Brain microvascular endothelial cell (primary cell): ENCODE measurements around the gene LRP1B.
"Not testable (repeated sequence)": the region's sequence is repeated elsewhere in the genome, so short reads cannot be mapped to it uniquely, and the experiment has no call there.

Source experiments
- DNase-seq: peaks from one replicate; pipeline ENCODE4 v3.0.0-alpha.2; 2020
- H3K27ac ChIP-seq: fragments of 250-450 bp; sonication (Bioruptor Pico); 2 replicates; pipeline ENCODE4 v1.5.1; 2020; ENCODE audit warnings: mild to moderate bottlenecking, moderate library complexity
- H3K27me3 ChIP-seq: fragments of 250-450 bp; sonication (Bioruptor Pico); replicated peaks from 2 replicates; pipeline ENCODE4 v1.5.1; 2020; ENCODE audit warnings: mild to moderate bottlenecking
- H3K36me3 ChIP-seq: fragments of 250-450 bp; sonication (Bioruptor Pico); replicated peaks from 2 replicates; pipeline ENCODE4 v1.5.1; 2020; ENCODE audit warnings: mild to moderate bottlenecking
- H3K4me3 ChIP-seq: 2 replicates; pipeline ENCODE4 v1.5.1; 2011; ENCODE audit warnings: low read depth, mild to moderate bottlenecking, control low read depth, low read length, moderate library complexity
- CTCF ChIP-seq: IDR thresholded peaks from 2 replicates; pipeline ENCODE4 v1.5.1; 2011; ENCODE audit warnings: low read depth, mild to moderate bottlenecking, moderate library complexity, low read length, control low read depth, inconsistent platforms; ENCODE audit errors: missing control alignments
- in situ Hi-C: cut with HindIII; loops from 2 replicates; pipeline ENCODE4 v1.10.0; 2017; ENCODE audit warnings: low sequenced_read_pairs, low pct_ligation_motif_present

LRP1B gene

DNA sequence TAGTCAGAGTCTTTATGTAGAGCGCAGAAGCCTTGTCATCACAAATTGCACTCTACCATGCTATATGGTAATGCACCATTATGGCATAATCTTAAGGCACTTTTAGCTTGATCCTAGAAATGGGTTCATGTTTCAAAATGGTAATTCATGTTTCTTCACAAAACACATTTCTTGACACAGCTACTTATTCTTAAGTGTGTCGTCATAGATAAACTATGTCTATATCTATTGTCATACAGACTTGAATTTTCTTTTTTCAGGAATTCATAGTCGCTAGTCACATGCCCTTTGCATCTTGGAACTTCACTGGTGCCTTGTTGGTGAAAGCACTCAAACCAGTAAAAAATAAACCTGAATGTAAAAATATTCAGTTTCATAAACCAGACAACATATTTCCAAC lies 1578.2 kb downstream of the LRP1B start:
- DNase-seq: no peak
- in situ Hi-C loops: no loop called here
- Histone ChIP-seq H3K27me3 (no peaks in the 10 kb centered on the region), H3K4me3 (no peak overlapping the region), H3K27ac (no peak overlapping the region), H3K36me3 (no peaks in the 10 kb centered on the region)
- TF ChIP-seq CTCF: no peak

- TF ChIP-seq CTCF: no peak
- Histone ChIP-seq H3K27me3 (no peaks in the 10 kb centered on the region), H3K4me3 (no peak overlapping the region), H3K36me3 (no peaks in the 10 kb centered on the region), H3K27ac (no peak overlapping the region)
- no peak for DNase-seq
- in situ Hi-C loops: no loop called here
These were observed 1579.5 kb downstream of the LRP1B start for GRCh38 chr2:140551287-140551686.

GRCh38 chr2:140550821-140551220 lies 1580.0 kb downstream of the LRP1B start:
- no peak for TF ChIP-seq CTCF
- DNase-seq: no peak
- in situ Hi-C loops: no loop called here
- no peak overlapping the region for H3K27ac ChIP-seq
- H3K36me3 ChIP-seq: no peaks in the 10 kb centered on the region
- H3K4me3 ChIP-seq: no peak overlapping the region
- H3K27me3 ChIP-seq: no peaks in the 10 kb centered on the region

DNA sequence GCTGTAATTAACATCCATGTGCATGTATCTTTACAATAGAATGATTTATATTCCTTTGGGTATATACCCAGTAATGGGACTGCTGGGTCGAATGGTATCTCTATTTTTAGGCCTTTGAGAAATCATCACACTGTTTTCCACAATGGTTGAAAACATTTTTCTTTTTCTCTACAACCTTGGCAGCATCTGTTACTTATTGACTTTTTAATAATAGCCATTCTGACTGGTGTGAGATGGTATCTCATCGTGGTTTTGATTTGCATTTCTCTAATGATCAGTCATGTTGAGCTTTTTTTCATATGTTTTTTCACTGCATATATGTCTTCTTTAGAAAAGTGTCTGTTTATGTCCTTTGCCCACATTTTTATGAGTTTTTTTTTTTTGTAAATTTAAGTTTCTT lies 1586.0 kb downstream of the LRP1B start:
- H3K4me3 ChIP-seq, DNase-seq, H3K36me3 ChIP-seq, H3K27me3 ChIP-seq, in situ Hi-C loops, H3K27ac ChIP-seq: not testable (repeated sequence)

GRCh38 chr2:140542627-140543026 lies 1588.2 kb downstream of the LRP1B start:
- DNase-seq: no peak
- H3K36me3 ChIP-seq: no peaks in the 10 kb centered on the region
- TF ChIP-seq CTCF: no peak
- no peaks in the 10 kb centered on the region for H3K27me3 ChIP-seq
- no peak overlapping the region for H3K4me3 ChIP-seq
- H3K27ac ChIP-seq: no peak overlapping the region
- in situ Hi-C loops: no loop called here

DNA sequence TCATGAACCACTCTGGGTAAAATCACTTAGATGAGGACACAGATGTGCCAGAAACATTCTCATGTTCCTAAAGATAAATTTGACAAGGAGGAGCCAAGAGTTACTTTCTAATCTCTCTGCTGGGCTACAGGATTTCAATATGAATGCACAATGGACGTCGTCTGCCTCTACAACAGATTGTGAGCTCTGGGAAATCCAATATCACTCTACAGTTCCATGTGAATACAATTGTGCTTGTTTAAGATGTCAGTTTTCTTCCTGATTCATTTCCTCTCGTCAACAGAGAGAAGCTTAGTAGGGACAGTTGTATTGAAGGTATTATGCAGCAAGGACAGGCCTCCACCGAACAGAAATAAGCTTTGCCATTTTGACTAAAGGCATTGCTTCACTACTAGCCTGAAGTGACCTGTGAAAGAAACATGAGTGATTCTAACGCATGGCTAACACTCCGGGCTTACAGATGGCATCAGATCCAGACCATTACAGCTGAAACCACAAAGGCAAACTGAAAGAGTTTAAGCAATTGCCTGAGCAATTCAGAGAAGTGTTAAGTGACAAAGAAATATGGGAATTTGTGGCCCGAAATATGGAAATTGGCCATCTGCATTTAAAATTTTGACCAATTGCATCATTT lies 1591.5 kb downstream of the LRP1B start:
- TF ChIP-seq CTCF: no peak
- Histone ChIP-seq H3K27me3 (no peaks in the 10 kb centered on the region), H3K4me3 (no peak overlapping the region), H3K27ac (no peak overlapping the region), H3K36me3 (no peaks in the 10 kb centered on the region)
- in situ Hi-C loops: no loop called here
- DNase-seq: no peak
